Body of pancreas (tissue), 4 donors: ENCODE measurements around the gene CEP44.

ENCODE experiments used
- POLR2A ChIP-seq, 3 donors: fragments of 450-650 bp; IDR thresholded peaks; one replicate each; pipeline ENCODE4 v1.6.1; 2016; ENCODE audit warnings: antibody characterized with exemption in 3 of 3, mild to moderate bottlenecking in 2 of 3
- TF ChIP-seq, protein P1 (sequence below), 7 experiments: fragments of 450-650 bp in 4 of 7; fragments of 200-600 bp in 3 of 7; sonication (generic) in 3 of 7; IDR thresholded peaks; one replicate each; pipeline ENCODE4 v1.5.1; 2016 to 2019; ENCODE audit warnings: antibody characterized with exemption in 7 of 7

DNA sequence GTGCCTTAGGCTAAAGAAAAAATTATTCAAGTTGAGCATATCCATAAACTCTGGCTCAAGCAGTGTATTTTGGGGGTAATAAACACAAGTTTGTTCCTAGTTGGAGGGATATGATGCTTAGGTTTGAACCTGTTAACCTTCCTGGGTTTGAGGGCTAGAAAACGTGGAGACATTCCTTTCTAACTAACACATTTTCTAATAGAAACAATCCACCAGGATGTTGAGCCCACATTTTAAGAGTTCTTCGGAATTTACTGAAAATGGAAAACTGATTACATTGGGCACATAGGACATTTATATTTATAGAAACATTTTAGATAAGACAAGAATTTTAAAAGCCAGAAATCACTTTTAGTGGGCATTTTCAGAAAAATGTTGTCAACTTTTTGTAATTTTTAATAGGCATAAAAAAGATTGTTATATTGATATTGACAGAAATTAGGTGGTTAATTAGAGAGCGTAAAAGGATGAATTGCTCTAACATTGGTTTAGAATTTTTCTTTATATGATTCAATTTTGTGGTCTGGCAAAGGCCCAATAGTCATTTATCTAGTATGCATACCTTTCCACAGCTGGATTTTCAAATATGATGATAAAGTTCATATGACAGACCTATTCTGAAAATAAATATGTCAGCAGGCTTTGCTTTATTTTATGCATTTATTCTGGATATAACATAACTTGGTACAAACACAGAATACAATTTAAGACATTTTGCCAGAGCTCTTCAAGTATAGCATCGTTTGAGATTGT is 49.2 kb downstream of the CEP44 start:
- TF ChIP-seq, protein P1, sequence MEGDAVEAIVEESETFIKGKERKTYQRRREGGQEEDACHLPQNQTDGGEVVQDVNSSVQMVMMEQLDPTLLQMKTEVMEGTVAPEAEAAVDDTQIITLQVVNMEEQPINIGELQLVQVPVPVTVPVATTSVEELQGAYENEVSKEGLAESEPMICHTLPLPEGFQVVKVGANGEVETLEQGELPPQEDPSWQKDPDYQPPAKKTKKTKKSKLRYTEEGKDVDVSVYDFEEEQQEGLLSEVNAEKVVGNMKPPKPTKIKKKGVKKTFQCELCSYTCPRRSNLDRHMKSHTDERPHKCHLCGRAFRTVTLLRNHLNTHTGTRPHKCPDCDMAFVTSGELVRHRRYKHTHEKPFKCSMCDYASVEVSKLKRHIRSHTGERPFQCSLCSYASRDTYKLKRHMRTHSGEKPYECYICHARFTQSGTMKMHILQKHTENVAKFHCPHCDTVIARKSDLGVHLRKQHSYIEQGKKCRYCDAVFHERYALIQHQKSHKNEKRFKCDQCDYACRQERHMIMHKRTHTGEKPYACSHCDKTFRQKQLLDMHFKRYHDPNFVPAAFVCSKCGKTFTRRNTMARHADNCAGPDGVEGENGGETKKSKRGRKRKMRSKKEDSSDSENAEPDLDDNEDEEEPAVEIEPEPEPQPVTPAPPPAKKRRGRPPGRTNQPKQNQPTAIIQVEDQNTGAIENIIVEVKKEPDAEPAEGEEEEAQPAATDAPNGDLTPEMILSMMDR (IDR thresholded peaks at IDR 0.05) = no peak
- TF ChIP-seq POLR2A (IDR thresholded peaks at IDR 0.05) = no peak
